Measurements from ENCODE around the gene L3MBTL2. TPM values are rescaled to one million over a fixed set of nuclear protein-coding genes. Genes with fewer than 3 reads are reported as not detected.

The L3MBTL2 gene
- total RNA-seq, 1 donor from 2014 or later: 30.3 TPM

- Mint-ChIP-seq H3K4me1 (ENCODE audit: low read depth) (no peaks in the 10 kb centered on the region), H3K9me3 (ENCODE audit: low read depth) (no peaks in the 10 kb centered on the region), H3K27me3 (no peaks in the 10 kb centered on the region), H3K4me3 (ENCODE audit: low read depth) (no peak overlapping the region), H3K36me3 (ENCODE audit: insufficient read depth) (peaks cover 7% of the 10 kb centered on the region), H3K27ac (no peak overlapping the region)
- TF ChIP-seq CTCF (IDR thresholded peaks at IDR 0.05; ENCODE audit: unreplicated experiment): no peak
- no peak for DNase-seq (ENCODE audit: low spot score, unreplicated experiment)
Observed at GRCh38 chr22:41223535-41223934, 18.4 kb downstream of the L3MBTL2 start.

GRCh38 chr22:41226723-41227655 lies 21.9 kb downstream of the L3MBTL2 start:
- Mint-ChIP-seq H3K27me3 (no peaks in the 10 kb centered on the region), H3K36me3 (ENCODE audit: insufficient read depth) (peaks cover 4% of the 10 kb centered on the region), H3K9me3 (ENCODE audit: low read depth) (no peaks in the 10 kb centered on the region), H3K4me1 (ENCODE audit: low read depth) (no peaks in the 10 kb centered on the region), H3K27ac (no peak overlapping the region), H3K4me3 (ENCODE audit: low read depth) (no peak overlapping the region)
- no peak for TF ChIP-seq CTCF (IDR thresholded peaks at IDR 0.05; ENCODE audit: unreplicated experiment)
- no peak for DNase-seq (ENCODE audit: low spot score, unreplicated experiment)

- H3K27me3 Mint-ChIP-seq: no peaks in the 10 kb centered on the region
- no peaks in the 10 kb centered on the region for H3K9me3 Mint-ChIP-seq (ENCODE audit: low read depth)
- peaks cover 4% of the 10 kb centered on the region for H3K36me3 Mint-ChIP-seq (ENCODE audit: insufficient read depth)
- no peak for TF ChIP-seq CTCF (IDR thresholded peaks at IDR 0.05; ENCODE audit: unreplicated experiment)
- H3K27ac Mint-ChIP-seq: no peak overlapping the region
- no peak for DNase-seq (ENCODE audit: low spot score, unreplicated experiment)
- H3K4me3 Mint-ChIP-seq (ENCODE audit: low read depth): no peak overlapping the region
- no peaks in the 10 kb centered on the region for H3K4me1 Mint-ChIP-seq (ENCODE audit: low read depth)
Observed at GRCh38 chr22:41229215-41229614, 24.1 kb downstream of the L3MBTL2 start.

GRCh38 chr22:41229730-41230400 lies 24.8 kb downstream of the L3MBTL2 start:
- peaks cover 4% of the 10 kb centered on the region for H3K36me3 Mint-ChIP-seq (ENCODE audit: insufficient read depth)
- no peaks in the 10 kb centered on the region for H3K4me1 Mint-ChIP-seq (ENCODE audit: low read depth)
- no peak for TF ChIP-seq CTCF (IDR thresholded peaks at IDR 0.05; ENCODE audit: unreplicated experiment)
- H3K27me3 Mint-ChIP-seq: no peaks in the 10 kb centered on the region
- H3K4me3 Mint-ChIP-seq (ENCODE audit: low read depth): no peak overlapping the region
- DNase-seq (ENCODE audit: low spot score, unreplicated experiment): no peak
- no peaks in the 10 kb centered on the region for H3K9me3 Mint-ChIP-seq (ENCODE audit: low read depth)
- no peak overlapping the region for H3K27ac Mint-ChIP-seq

- Mint-ChIP-seq H3K9me3 (ENCODE audit: low read depth) (no peaks in the 10 kb centered on the region), H3K4me1 (ENCODE audit: low read depth) (no peaks in the 10 kb centered on the region), H3K36me3 (ENCODE audit: insufficient read depth) (peaks cover 4% of the 10 kb centered on the region), H3K27ac (no peak overlapping the region), H3K27me3 (no peaks in the 10 kb centered on the region), H3K4me3 (ENCODE audit: low read depth) (no peak overlapping the region)
- TF ChIP-seq CTCF (IDR thresholded peaks at IDR 0.05; ENCODE audit: unreplicated experiment): no peak
- DNase-seq (ENCODE audit: low spot score, unreplicated experiment): no peak
Observed at GRCh38 chr22:41230401-41230785, 25.3 kb downstream of the L3MBTL2 start.

Data from progenitor cell of endocrine pancreas (in vitro differentiated cells).